Endometrial microvascular endothelial cells (primary cell): Measurements from ENCODE around the gene IKZF1. TPM values are rescaled to one million over a fixed set of nuclear protein-coding genes. Genes with fewer than 3 reads are reported as not detected.

Source experiments
- in situ Hi-C: cut with HindIII; loops from 2 replicates; pipeline ENCODE4 v1.10.0; 2017; ENCODE audit warnings: low sequenced_read_pairs, low pct_unique_long_range_greater_than_20kb; ENCODE audit errors: inconsistent ontology term
- total RNA-seq: library from RNA; depleted of rRNA; stranded (reverse); fragments of >200 nt; gene quantifications from one replicate; pipeline ENCODE4 v1.2.3, GENCODE V29; 2015; ENCODE audit errors: inconsistent ontology term

The IKZF1 gene
- total RNA-seq, 1 donor from 2014 or later: not detected

DNA sequence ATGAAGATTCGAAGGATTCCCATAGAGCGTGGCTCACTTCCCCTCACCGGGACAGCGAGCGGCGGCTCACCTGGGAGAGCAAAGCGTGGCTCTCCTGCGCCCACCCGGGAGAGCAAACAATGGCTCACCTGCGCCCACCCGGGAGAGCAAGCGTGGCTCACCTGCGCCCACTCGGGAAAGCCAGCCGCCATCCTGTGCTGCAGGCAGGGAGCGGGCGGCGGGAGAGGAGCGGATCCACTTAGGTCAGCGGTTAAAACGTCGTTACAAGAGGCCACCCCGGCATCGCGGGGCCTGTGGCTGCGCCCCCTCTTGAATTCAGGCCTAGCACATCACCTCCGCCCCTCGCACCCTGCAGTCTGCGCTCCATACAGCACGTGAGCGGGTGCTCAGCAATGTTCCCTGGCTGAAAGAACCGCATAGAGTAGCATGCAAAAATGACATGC, 146.1 kb downstream of the IKZF1 start:
- in situ Hi-C loops: no loop called here

Other genes with a start within 250 kb of the IKZF1 start
- not detected for gene ZPBP, start 211.5 kb upstream of the IKZF1 start, total RNA-seq
- 37.4 TPM for gene FIGNL1, start 145.6 kb downstream of the IKZF1 start, total RNA-seq